Gastrocnemius medialis (tissue), 4 donors: Measurements from ENCODE around the gene CCL15.

ENCODE experiments used
- CTCF ChIP-seq, 5 experiments: fragments of 450-650 bp in 3 of 5; fragments of 200-600 bp in 2 of 5; sonication (generic) in 2 of 5; IDR thresholded peaks in 4 of 5; conservative IDR thresholded peaks in 1 of 5; 1 replicate in 4 of 5; 2 replicates in 1 of 5; pipeline ENCODE4 v1.5.1; 2016 to 2019; ENCODE audit warnings: antibody characterized with exemption in 5 of 5, mild to moderate bottlenecking in 3 of 5, moderate library complexity in 3 of 5
- POLR2A ChIP-seq, 2 donors: fragments of 450-650 bp; IDR thresholded peaks; one replicate each; pipeline ENCODE4 v1.6.1; 2017; ENCODE audit warnings: antibody characterized with exemption in 2 of 2, mild to moderate bottlenecking in 2 of 2, moderate library complexity in 2 of 2

DNA sequence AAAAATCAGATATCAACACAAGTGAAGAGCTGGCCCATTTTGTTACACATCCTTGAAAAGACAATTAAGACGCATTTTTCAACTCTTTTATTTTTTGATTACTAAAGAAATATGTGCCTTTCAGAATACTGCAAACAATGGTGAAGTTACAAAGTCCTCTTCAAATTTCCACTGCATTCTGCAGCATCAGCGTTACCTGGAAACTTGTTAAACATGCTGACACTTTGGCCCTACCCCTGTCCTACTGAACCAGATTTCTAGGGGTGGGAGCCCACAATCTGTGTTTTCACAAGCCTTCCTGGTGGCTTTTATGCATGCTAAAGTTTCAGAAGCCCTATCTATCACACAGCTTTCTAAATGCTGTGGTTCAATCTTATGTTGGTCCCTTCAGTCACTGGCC, 10.3 kb downstream of the CCL15 start:
- no peak for TF ChIP-seq POLR2A (IDR thresholded peaks at IDR 0.05)
- TF ChIP-seq CTCF (IDR thresholded peaks at IDR 0.05 in 4 of 5, conservative IDR thresholded peaks at IDR 0.05 in 1 of 5): no peak
